ENCODE results near the gene ZNF598. TPM values are rescaled to one million over a fixed set of nuclear protein-coding genes. Genes with fewer than 3 reads are reported as not detected.
A peak's percentile ranks its signal among the peaks of the same experiment; 100 is the strongest.

ZNF598 gene
- total RNA-seq, 1 experiment from 2014 or later = 57.4 TPM

DNA sequence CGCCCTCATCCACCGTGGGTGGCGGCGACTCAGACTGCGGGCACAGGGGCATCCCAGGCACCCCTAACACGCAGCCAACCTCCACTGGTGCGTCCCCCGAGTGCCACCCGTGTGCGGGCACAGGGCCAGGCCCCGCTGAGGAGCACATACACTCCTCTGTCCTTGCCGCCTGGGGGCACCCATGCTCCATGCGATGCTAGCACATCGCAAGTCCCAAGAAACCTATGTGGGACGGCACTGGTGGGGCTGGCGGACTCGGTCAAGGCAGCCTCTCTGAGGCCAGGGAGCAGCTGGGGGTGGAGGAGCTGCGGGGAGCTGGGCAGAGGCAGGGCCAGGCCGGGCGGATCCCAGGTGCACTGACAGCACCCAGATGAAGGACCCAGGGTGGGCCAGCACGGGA is 4.0 kb downstream of the ZNF598 start:
- Histone ChIP-seq H3K9ac (ENCODE audit: low read length) (peak overlapping the region; percentile 20; the same call in 1 of the 2 replicates), H3K36me3 (ENCODE audit: control insufficient read depth in 1 of 2, insufficient read depth in 2 of 2, low read length in 2 of 2) (peaks cover 16 to 34% of the 10 kb centered on the region in 2 experiments; a peak in 3 of 4 replicates), H3K4me2 (ENCODE audit: low read length) (no peak overlapping the region), H3K27me3 (ENCODE audit: insufficient read depth, low read length) (no peaks in the 10 kb centered on the region), H3K79me2 (ENCODE audit: insufficient read depth, low read length) (peaks cover 89% of the 10 kb centered on the region), H3K9me3 (ENCODE audit: control insufficient read depth in 1 of 2, insufficient read depth in 1 of 2, low read depth in 1 of 2, low read length in 2 of 2) (no peaks in the 10 kb centered on the region), H3K9me2 (ENCODE audit: insufficient read depth) (no peaks in the 10 kb centered on the region), H3K4me3 (replicated peaks in 1 of 2; ENCODE audit: low read depth in 1 of 2, low read length in 2 of 2) (no peak overlapping the region), H3K27ac (ENCODE audit: low read depth, low read length) (peak overlapping the region; percentile 62; the same call in 1 of the 2 replicates), H3K4me1 (ENCODE audit: control insufficient read depth in 1 of 2, insufficient read depth in 2 of 2, low read length in 2 of 2) (peaks cover 25 to 58% of the 10 kb centered on the region in 2 experiments), H4K20me1 (ENCODE audit: insufficient read depth) (peaks cover 9% of the 10 kb centered on the region; the same call in 1 of the 2 replicates), H2AFZ (ENCODE audit: low read depth, low read length, poor library complexity, severe bottlenecking) (no peak overlapping the region)
- ChIA-PET RAD21 (ENCODE audit: low non-redundant PET in 1 of 2, low total read pairs in 2 of 2, uncharacterized antibody in 2 of 2, unreplicated experiment in 2 of 2) (no interaction called here), CTCF (interaction anchor here (0.5 kb wide), 1 partner anchor 135 kb away, joined by 4 read pairs; no protein-coding TSS in a partner anchor), POLR2A (no interaction called here)
- DNase-seq (ENCODE audit: low read depth, low spot score) (no peak), ATAC-seq (no peak)
- intact Hi-C loops (cut with micrococcal nuclease) = no loop called here
- BruUV-seq (replicated peaks) = no TSS peak
- TF ChIP-seq ZNF274 (IDR thresholded peaks at IDR 0.05; ENCODE audit: low read depth, low read length) (no peak), CBX3 (IDR thresholded peaks at IDR 0.05; ENCODE audit: low read depth) (no peak), CEBPB (IDR thresholded peaks at IDR 0.05; ENCODE audit: low read depth) (no peak), ELF1 (IDR thresholded peaks at IDR 0.05; ENCODE audit: borderline replicate concordance, low read depth) (no peak), RAD21 (IDR thresholded peaks at IDR 0.05; ENCODE audit: low read depth) (no peak), SIN3A (IDR thresholded peaks at IDR 0.05; ENCODE audit: low read depth) (no peak), SRF (IDR thresholded peaks at IDR 0.05; ENCODE audit: low read depth) (no peak)
- TF ChIP-seq, protein P1, sequence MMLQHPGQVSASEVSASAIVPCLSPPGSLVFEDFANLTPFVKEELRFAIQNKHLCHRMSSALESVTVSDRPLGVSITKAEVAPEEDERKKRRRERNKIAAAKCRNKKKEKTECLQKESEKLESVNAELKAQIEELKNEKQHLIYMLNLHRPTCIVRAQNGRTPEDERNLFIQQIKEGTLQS (IDR thresholded peaks at IDR 0.05) = no peak
- TF ChIP-seq, protein P2, sequence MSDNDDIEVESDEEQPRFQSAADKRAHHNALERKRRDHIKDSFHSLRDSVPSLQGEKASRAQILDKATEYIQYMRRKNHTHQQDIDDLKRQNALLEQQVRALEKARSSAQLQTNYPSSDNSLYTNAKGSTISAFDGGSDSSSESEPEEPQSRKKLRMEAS (IDR thresholded peaks at IDR 0.05) = no peak
